ENCODE data around the gene AGFG2. TPM values are rescaled to one million over a fixed set of nuclear protein-coding genes. Genes with fewer than 3 reads are reported as not detected.

AGFG2 gene
- total and polyA plus RNA-seq, 2 of the 13 experiments (the other 11 are each of a cell fraction or from before 2014, with no cell fraction given) = 125 to 132 TPM

DNA sequence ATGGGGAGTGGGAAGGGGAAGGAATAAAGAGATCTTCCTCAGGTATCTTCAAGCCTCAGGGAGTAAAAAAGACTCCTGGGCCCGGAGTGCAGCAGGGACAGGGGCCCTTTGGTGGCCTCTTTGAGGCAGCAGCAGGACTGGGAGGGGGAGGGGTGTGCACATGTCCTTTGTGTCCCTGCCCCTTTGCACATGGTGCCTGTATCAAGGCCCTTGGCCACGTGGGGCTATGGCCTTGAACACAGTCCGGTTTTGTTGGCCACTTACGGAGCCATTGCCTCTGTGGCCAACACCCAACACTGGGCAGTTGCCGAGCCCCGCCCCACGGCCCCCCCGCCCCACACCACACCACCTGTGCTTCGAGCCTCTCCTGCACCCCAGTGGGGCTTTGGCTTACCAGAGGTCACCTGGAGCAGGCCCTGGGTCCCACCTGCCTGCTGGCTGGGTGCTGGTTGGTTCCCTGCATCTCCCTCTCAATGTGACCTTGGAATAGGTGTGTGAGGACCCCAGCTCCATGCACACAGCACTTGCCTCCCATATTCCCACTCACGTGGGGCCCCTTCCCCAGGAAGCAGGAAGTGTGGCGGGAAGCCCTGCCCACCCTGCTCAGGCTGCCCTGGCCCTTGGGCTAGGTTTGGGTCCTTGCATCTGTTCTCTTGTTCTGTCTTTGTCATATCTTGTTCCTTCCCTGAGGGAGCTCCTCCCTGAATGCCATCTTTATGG is 29.3 kb downstream of the AGFG2 start (continued):
- TF ChIP-seq HNRNPH1 (optimal IDR thresholded peaks at IDR 0.05; ENCODE audit: low read depth, low read length) (peak; percentile 31), ZNF362 (CRISPR knock-in tag; IDR thresholded peaks at IDR 0.05; ENCODE audit: borderline replicate concordance) (peak; percentile 52; the same call in 1 of the 2 replicates), KLF11 (CRISPR knock-in tag; IDR thresholded peaks at IDR 0.05) (peak; percentile 84), HIVEP1 (CRISPR knock-in tag; IDR thresholded peaks at IDR 0.05) (no peak), SAFB2 (CRISPR knock-in tag; IDR thresholded peaks at IDR 0.05; ENCODE audit: borderline replicate concordance, low read depth) (peak; percentile 97), MLX (CRISPR knock-in tag; IDR thresholded peaks at IDR 0.05) (peak; percentile 91), MIER3 (CRISPR knock-in tag; IDR thresholded peaks at IDR 0.05; ENCODE audit: borderline replicate concordance) (peak; percentile 69; the same call in 1 of the 2 replicates), TSC22D2 (CRISPR knock-in tag; IDR thresholded peaks at IDR 0.05; ENCODE audit: borderline replicate concordance) (peak; percentile 55; the same call in 1 of the 2 replicates), KAT7 (CRISPR knock-in tag; IDR thresholded peaks at IDR 0.05; ENCODE audit: borderline replicate concordance) (0 out of 2 replicates have a peak, but pooled peaks have one; percentile 10), ZNF576 (CRISPR knock-in tag; IDR thresholded peaks at IDR 0.05) (peak; percentile 69; the same call in 1 of the 2 replicates), ZNF24 (IDR thresholded peaks at IDR 0.05) (no peak), MBNL3 (CRISPR knock-in tag; conservative IDR thresholded peaks at IDR 0.05) (no peak), PHF8 (CRISPR knock-in tag; IDR thresholded peaks at IDR 0.05) (no peak), GTF3A (CRISPR knock-in tag; conservative IDR thresholded peaks at IDR 0.05) (peak; percentile 87), FOXA1 (IDR thresholded peaks at IDR 0.05) (no peak), FOXA1 (CRISPR knock-in tag; IDR thresholded peaks at IDR 0.05) (peak; percentile 38), NFE2L1 (CRISPR knock-in tag; IDR thresholded peaks at IDR 0.05; ENCODE audit: borderline replicate concordance) (no peak), BATF2 (CRISPR knock-in tag; IDR thresholded peaks at IDR 0.05) (no peak), CEBPG (CRISPR knock-in tag; IDR thresholded peaks at IDR 0.05) (no peak; the same call in 1 of the 2 replicates), RBM22 (optimal IDR thresholded peaks at IDR 0.05; ENCODE audit: low read length) (peak; percentile 95), KMT2B (CRISPR knock-in tag; IDR thresholded peaks at IDR 0.05) (no peak)
- TF ChIP-seq, protein P1, sequence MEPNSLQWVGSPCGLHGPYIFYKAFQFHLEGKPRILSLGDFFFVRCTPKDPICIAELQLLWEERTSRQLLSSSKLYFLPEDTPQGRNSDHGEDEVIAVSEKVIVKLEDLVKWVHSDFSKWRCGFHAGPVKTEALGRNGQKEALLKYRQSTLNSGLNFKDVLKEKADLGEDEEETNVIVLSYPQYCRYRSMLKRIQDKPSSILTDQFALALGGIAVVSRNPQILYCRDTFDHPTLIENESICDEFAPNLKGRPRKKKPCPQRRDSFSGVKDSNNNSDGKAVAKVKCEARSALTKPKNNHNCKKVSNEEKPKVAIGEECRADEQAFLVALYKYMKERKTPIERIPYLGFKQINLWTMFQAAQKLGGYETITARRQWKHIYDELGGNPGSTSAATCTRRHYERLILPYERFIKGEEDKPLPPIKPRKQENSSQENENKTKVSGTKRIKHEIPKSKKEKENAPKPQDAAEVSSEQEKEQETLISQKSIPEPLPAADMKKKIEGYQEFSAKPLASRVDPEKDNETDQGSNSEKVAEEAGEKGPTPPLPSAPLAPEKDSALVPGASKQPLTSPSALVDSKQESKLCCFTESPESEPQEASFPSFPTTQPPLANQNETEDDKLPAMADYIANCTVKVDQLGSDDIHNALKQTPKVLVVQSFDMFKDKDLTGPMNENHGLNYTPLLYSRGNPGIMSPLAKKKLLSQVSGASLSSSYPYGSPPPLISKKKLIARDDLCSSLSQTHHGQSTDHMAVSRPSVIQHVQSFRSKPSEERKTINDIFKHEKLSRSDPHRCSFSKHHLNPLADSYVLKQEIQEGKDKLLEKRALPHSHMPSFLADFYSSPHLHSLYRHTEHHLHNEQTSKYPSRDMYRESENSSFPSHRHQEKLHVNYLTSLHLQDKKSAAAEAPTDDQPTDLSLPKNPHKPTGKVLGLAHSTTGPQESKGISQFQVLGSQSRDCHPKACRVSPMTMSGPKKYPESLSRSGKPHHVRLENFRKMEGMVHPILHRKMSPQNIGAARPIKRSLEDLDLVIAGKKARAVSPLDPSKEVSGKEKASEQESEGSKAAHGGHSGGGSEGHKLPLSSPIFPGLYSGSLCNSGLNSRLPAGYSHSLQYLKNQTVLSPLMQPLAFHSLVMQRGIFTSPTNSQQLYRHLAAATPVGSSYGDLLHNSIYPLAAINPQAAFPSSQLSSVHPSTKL (CRISPR knock-in tag; IDR thresholded peaks at IDR 0.05) = peak; percentile 79
- TF ChIP-seq, protein P2, sequence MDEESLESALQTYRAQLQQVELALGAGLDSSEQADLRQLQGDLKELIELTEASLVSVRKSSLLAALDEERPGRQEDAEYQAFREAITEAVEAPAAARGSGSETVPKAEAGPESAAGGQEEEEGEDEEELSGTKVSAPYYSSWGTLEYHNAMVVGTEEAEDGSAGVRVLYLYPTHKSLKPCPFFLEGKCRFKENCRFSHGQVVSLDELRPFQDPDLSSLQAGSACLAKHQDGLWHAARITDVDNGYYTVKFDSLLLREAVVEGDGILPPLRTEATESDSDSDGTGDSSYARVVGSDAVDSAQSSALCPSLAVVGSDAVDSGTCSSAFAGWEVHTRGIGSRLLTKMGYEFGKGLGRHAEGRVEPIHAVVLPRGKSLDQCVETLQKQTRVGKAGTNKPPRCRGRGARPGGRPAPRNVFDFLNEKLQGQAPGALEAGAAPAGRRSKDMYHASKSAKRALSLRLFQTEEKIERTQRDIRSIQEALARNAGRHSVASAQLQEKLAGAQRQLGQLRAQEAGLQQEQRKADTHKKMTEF (CRISPR knock-in tag; IDR thresholded peaks at IDR 0.05) = peak; percentile 83
